ENCODE measurements around the gene PCID2. TPM values are rescaled to one million over a fixed set of nuclear protein-coding genes. Genes with fewer than 3 reads are reported as not detected.

PCID2 gene
- total RNA-seq, 1 experiment from 2014 or later = 39.7 TPM

DNA sequence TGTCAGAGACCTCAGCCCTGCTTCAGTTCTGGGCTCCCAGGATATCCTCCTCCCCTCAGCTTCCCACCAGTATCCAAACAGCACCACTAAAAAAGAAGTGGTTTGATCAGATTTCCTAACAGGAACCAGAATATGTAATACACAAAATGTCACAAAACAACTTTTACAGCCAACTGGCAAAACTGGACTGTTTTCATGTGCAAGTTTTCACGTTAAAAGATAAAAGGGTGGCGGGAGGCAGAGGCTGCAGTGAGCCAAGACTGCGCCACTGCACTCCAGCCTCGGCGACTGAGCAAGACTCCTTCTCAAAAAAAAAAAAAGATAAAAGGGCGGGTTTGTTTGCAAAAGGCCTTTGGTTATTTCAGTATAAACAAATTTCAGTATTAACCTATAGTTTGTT lies 13.1 kb downstream of the PCID2 start:
- Histone ChIP-seq H3K27me3 (ENCODE audit: control insufficient read depth, insufficient read depth, low read length) (no peaks in the 10 kb centered on the region), H3K27ac (ENCODE audit: low read length) (no peak overlapping the region), H3K4me3 (ENCODE audit: low read depth in 2 of 2, low read length in 2 of 2) (no peak overlapping the region), H3K4me1 (ENCODE audit: control insufficient read depth, insufficient read depth, low read length) (no peaks in the 10 kb centered on the region), H3K36me3 (ENCODE audit: control insufficient read depth, insufficient read depth, low read length) (peaks cover 5% of the 10 kb centered on the region; the same call in 1 of the 2 replicates), H3K9me3 (ENCODE audit: control insufficient read depth, insufficient read depth, low read depth, low read length) (no peaks in the 10 kb centered on the region)
- in situ Hi-C loops (cut with HindIII; ENCODE audit: low pct_unique_long_range_greater_than_20kb, low sequenced_read_pairs) (no loop called here), intact Hi-C loops (cut with micrococcal nuclease; ENCODE audit: unreplicated experiment) (no loop called here)
- TF ChIP-seq, protein P1, sequence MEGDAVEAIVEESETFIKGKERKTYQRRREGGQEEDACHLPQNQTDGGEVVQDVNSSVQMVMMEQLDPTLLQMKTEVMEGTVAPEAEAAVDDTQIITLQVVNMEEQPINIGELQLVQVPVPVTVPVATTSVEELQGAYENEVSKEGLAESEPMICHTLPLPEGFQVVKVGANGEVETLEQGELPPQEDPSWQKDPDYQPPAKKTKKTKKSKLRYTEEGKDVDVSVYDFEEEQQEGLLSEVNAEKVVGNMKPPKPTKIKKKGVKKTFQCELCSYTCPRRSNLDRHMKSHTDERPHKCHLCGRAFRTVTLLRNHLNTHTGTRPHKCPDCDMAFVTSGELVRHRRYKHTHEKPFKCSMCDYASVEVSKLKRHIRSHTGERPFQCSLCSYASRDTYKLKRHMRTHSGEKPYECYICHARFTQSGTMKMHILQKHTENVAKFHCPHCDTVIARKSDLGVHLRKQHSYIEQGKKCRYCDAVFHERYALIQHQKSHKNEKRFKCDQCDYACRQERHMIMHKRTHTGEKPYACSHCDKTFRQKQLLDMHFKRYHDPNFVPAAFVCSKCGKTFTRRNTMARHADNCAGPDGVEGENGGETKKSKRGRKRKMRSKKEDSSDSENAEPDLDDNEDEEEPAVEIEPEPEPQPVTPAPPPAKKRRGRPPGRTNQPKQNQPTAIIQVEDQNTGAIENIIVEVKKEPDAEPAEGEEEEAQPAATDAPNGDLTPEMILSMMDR (IDR thresholded peaks at IDR 0.05) = no peak
- TF ChIP-seq POLR2AphosphoS5 (IDR thresholded peaks at IDR 0.05; ENCODE audit: low read depth, low read length) (no peak), TCF7L2 (IDR thresholded peaks at IDR 0.05; ENCODE audit: low read depth, low read length) (no peak), SIN3A (IDR thresholded peaks at IDR 0.05; ENCODE audit: borderline replicate concordance, insufficient read depth, low read depth, low read length) (no peak)
- TF ChIP-seq, protein P2, sequence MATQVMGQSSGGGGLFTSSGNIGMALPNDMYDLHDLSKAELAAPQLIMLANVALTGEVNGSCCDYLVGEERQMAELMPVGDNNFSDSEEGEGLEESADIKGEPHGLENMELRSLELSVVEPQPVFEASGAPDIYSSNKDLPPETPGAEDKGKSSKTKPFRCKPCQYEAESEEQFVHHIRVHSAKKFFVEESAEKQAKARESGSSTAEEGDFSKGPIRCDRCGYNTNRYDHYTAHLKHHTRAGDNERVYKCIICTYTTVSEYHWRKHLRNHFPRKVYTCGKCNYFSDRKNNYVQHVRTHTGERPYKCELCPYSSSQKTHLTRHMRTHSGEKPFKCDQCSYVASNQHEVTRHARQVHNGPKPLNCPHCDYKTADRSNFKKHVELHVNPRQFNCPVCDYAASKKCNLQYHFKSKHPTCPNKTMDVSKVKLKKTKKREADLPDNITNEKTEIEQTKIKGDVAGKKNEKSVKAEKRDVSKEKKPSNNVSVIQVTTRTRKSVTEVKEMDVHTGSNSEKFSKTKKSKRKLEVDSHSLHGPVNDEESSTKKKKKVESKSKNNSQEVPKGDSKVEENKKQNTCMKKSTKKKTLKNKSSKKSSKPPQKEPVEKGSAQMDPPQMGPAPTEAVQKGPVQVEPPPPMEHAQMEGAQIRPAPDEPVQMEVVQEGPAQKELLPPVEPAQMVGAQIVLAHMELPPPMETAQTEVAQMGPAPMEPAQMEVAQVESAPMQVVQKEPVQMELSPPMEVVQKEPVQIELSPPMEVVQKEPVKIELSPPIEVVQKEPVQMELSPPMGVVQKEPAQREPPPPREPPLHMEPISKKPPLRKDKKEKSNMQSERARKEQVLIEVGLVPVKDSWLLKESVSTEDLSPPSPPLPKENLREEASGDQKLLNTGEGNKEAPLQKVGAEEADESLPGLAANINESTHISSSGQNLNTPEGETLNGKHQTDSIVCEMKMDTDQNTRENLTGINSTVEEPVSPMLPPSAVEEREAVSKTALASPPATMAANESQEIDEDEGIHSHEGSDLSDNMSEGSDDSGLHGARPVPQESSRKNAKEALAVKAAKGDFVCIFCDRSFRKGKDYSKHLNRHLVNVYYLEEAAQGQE (IDR thresholded peaks at IDR 0.05; ENCODE audit: insufficient read depth in 1 of 2, low read depth in 2 of 2, low read length in 1 of 2) = no peak
- DNase-seq (ENCODE audit: low read depth, low spot score) (no peak), ATAC-seq (no peak)
- ChIA-PET CTCF (no interaction called here), POLR2A (no interaction called here)
- BruUV-seq (replicated peaks) = no TSS peak

DNA sequence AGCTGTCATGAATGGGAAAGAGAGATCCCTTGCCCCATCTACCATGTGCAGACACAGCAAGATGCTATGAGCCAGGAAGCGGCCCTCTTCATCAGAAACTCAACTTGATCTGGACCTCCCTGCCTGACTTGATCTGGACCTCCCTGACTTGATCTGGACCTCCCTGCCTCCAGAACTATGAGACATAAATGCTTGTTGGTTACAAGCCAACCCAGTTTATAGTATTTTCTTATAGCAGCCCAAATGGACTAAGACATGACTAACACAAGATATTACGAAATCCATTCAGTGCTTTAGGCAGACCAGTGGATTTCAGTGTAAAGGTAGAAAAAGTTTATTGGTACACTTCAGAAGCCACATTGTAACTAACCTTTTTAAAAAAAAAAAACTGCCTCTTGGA lies 15.6 kb downstream of the PCID2 start:
- H3K9me3 ChIP-seq (ENCODE audit: control insufficient read depth, insufficient read depth, low read depth, low read length) = no peaks in the 10 kb centered on the region
- H3K27me3 ChIP-seq (ENCODE audit: control insufficient read depth, insufficient read depth, low read length) = no peaks in the 10 kb centered on the region
- ChIA-PET CTCF (no interaction called here), POLR2A (no interaction called here)
- in situ Hi-C loops (cut with HindIII; ENCODE audit: low pct_unique_long_range_greater_than_20kb, low sequenced_read_pairs) (no loop called here), intact Hi-C loops (cut with micrococcal nuclease; ENCODE audit: unreplicated experiment) (no loop called here)
- H3K4me1 ChIP-seq (ENCODE audit: control insufficient read depth, insufficient read depth, low read length) = peaks cover 2% of the 10 kb centered on the region
- no peak for ATAC-seq
- no peak overlapping the region for H3K4me3 ChIP-seq (ENCODE audit: low read depth in 2 of 2, low read length in 2 of 2)
- TF ChIP-seq TCF7L2 (IDR thresholded peaks at IDR 0.05; ENCODE audit: low read depth, low read length) (no peak), SIN3A (IDR thresholded peaks at IDR 0.05; ENCODE audit: borderline replicate concordance, insufficient read depth, low read depth, low read length) (no peak), POLR2AphosphoS5 (IDR thresholded peaks at IDR 0.05; ENCODE audit: low read depth, low read length) (no peak)
- TF ChIP-seq, protein P2 (IDR thresholded peaks at IDR 0.05; ENCODE audit: insufficient read depth in 1 of 2, low read depth in 2 of 2, low read length in 1 of 2) = no peak
- TF ChIP-seq, protein P1 (IDR thresholded peaks at IDR 0.05) = no peak
- H3K36me3 ChIP-seq (ENCODE audit: control insufficient read depth, insufficient read depth, low read length) = peaks cover 3% of the 10 kb centered on the region; the same call in 1 of the 2 replicates
- DNase-seq (ENCODE audit: low read depth, low spot score) = no peak
- H3K27ac ChIP-seq (ENCODE audit: low read length) = no peak overlapping the region
- BruUV-seq (replicated peaks) = no TSS peak
